ENCODE measurements around the gene SNAPIN. TPM values are rescaled to one million over a fixed set of nuclear protein-coding genes. Genes with fewer than 3 reads are reported as not detected.

Gene SNAPIN
- polyA plus RNA-seq, 1 of the 3 experiments (the other 2 are of a cell fraction): 57.6 TPM

DNA sequence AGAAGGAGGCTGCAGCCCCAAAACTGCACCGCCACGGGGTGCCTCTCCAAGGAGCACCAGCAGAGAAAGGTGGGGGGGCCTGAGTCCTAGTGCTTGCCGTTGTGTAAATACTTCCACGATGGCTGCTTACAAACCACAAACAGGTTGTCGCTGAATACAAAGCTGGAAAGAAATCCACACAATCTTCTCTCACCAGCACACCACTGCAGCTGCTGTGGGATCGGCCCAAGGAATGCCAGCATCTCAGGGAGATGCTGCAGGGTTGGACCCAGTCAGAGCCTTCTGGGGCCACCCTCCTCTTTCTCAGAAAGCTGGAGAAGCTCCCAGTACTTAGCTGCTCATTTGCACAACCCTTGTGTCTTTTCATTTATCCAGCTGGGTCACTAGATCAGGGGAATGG lies 39.3 kb upstream of the SNAPIN start:
- ChIA-PET POLR2A (interaction anchor here (1.3 kb wide), 1 partner anchor 15 kb away, joined by 3 read pairs; the partner anchor contains the start of gene CHTOP), CTCF (interaction anchor here (0.6 to 8.0 kb wide), 7 partner anchors 9 to 109 kb away, joined by 3 to 100 read pairs (median 4); partner anchors contain the start of genes S100A1 and S100A13)
- no peak for DNase-seq
- no peak for TF ChIP-seq TAF1 (IDR thresholded peaks at IDR 0.05; ENCODE audit: borderline replicate concordance, low read depth, low read length)
- TF ChIP-seq RAD21 (IDR thresholded peaks at IDR 0.05; ENCODE audit: low read length): no peak
- no peak for TF ChIP-seq TEAD4 (IDR thresholded peaks at IDR 0.05; ENCODE audit: borderline replicate concordance, insufficient read depth)
- no peak for TF ChIP-seq TCF12 (IDR thresholded peaks at IDR 0.05)
- Histone ChIP-seq H3K79me2 (ENCODE audit: insufficient read depth) (no peaks in the 10 kb centered on the region), H3K9me2 (no peaks in the 10 kb centered on the region), H4K20me1 (ENCODE audit: insufficient read depth) (no peaks in the 10 kb centered on the region), H3K4me2 (no peak overlapping the region), H3K36me3 (replicated peaks in 1 of 2; ENCODE audit: control insufficient read depth in 1 of 2, insufficient read depth in 2 of 2, low read length in 1 of 2) (no peaks in the 10 kb centered on the region), H3K4me1 (ENCODE audit: control insufficient read depth in 1 of 2, insufficient read depth in 2 of 2, low read depth in 1 of 2, low read length in 1 of 2) (peaks cover 0 to 4% of the 10 kb centered on the region in 2 experiments; a peak in 1 of 4 replicates), H2AFZ (ENCODE audit: low read depth) (no peak overlapping the region), H3K9me3 (no peaks in the 10 kb centered on the region), H3F3A (replicated peaks; ENCODE audit: insufficient read depth) (peaks cover 4% of the 10 kb centered on the region), H3K27ac (ENCODE audit: low read depth in 2 of 2, low read length in 1 of 2) (no peak overlapping the region), H3K27me3 (ENCODE audit: insufficient read depth) (no peaks in the 10 kb centered on the region), H3K9ac (no peak overlapping the region), H3K4me3 (ENCODE audit: low read depth in 2 of 2, low read length in 1 of 2) (no peak overlapping the region)
- 98% methylated on average over 5 of the region's 6 CpGs for WGBS (ENCODE audit: low lambda C conversion rate)

DNA sequence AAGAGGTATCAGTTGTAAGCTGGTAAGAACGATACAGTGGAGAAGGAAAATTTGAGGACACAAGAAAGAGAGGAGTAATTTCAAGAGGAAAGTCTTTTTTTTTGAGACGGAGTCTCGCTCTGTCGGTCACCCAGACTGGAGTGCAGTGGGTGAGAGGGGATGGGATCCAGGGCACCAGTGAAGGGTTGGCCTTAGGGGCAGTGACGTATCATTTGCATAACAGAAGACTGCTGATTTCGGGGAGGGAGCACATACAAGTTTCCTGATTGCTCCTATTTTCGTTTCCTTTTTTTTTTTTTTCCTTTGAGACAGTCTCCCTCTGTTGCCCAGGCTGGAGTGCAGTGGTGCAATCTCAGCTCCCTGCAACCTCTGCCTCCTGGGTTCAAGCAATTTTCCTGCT lies 35.4 kb upstream of the SNAPIN start:
- ChIA-PET POLR2A (interaction anchor here (0.6 kb wide), 2 partner anchors 14 to 33 kb away, joined by 3 read pairs; no protein-coding TSS in a partner anchor), CTCF (interaction anchor here (1.1 to 2.0 kb wide), 6 partner anchors 11 to 271 kb away, joined by 3 to 6 read pairs (median 4); partner anchors contain the start of gene CHTOP)
- H2AFZ ChIP-seq (ENCODE audit: low read depth): no peak overlapping the region
- DNase-seq: no peak
- H3K27me3 ChIP-seq (ENCODE audit: insufficient read depth): no peaks in the 10 kb centered on the region
- H3K27ac ChIP-seq (ENCODE audit: low read depth in 2 of 2, low read length in 1 of 2): no peak overlapping the region
- WGBS (ENCODE audit: low lambda C conversion rate): 87% methylated on average over 7 of the region's 7 CpGs
- peaks cover 10 to 11% of the 10 kb centered on the region in 2 experiments; a peak in 2 of 4 replicates for H3K4me1 ChIP-seq (ENCODE audit: control insufficient read depth in 1 of 2, insufficient read depth in 2 of 2, low read depth in 1 of 2, low read length in 1 of 2)
- H3K9me3 ChIP-seq: no peaks in the 10 kb centered on the region
- H3K9me2 ChIP-seq: no peaks in the 10 kb centered on the region
- no peaks in the 10 kb centered on the region for H4K20me1 ChIP-seq (ENCODE audit: insufficient read depth)
- no peak overlapping the region for H3K4me3 ChIP-seq (ENCODE audit: low read depth in 2 of 2, low read length in 1 of 2)
- H3K79me2 ChIP-seq (ENCODE audit: insufficient read depth): no peaks in the 10 kb centered on the region
- H3K9ac ChIP-seq: no peak overlapping the region
- H3K36me3 ChIP-seq (replicated peaks in 1 of 2; ENCODE audit: control insufficient read depth in 1 of 2, insufficient read depth in 2 of 2, low read length in 1 of 2): no peaks in the 10 kb centered on the region
- no peak overlapping the region for H3K4me2 ChIP-seq
- peaks cover 8% of the 10 kb centered on the region for H3F3A ChIP-seq (replicated peaks; ENCODE audit: insufficient read depth)
- no peak for TF ChIP-seq NFIC (IDR thresholded peaks at IDR 0.05; ENCODE audit: borderline replicate concordance)
- TF ChIP-seq RXRA (IDR thresholded peaks at IDR 0.05; ENCODE audit: borderline replicate concordance, low read depth): no peak

DNA sequence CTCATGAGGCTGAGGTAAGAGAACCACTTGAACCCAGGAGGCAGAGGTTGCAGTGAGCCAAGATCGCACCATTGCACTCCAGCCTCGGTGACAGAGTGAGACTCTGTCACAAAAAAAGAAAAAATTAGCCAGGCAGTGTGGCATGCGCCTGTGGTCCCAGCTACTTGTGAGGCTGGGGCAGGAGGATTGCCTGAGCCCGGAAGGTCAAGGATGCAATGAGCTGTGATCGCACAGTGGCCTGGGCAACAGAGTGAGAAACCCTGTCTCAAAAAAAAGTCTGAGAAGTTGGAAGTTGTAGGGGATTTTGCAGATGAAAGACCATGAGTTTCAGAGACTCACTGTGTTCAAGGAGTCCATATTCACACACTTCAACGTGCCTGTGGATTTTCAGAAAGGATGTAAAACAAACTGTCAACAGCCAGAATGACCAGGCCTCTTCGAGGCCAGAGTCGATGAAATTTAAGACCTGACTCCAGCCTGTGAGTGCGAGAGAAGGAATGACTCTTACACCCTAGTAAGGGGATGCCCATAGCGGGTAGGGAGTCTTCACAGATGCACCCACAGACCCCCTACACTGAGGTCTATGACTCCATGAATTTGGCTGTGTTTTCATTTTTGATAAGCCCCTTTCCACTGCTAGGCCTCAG lies 33.4 kb upstream of the SNAPIN start:
- no peaks in the 10 kb centered on the region for H3K27me3 ChIP-seq (ENCODE audit: insufficient read depth)
- CTCF ChIA-PET: interaction anchor here (8.3 kb wide), 1 partner anchor 9 kb away, joined by 62 read pairs; the partner anchor contains the start of genes S100A14 and S100A16
- H3K9me3 ChIP-seq: no peaks in the 10 kb centered on the region
- 88% methylated on average over 10 of the region's 10 CpGs for WGBS (ENCODE audit: low lambda C conversion rate)
- peaks cover 8% of the 10 kb centered on the region for H3F3A ChIP-seq (replicated peaks; ENCODE audit: insufficient read depth)
- no peak for TF ChIP-seq MEF2A (IDR thresholded peaks at IDR 0.05; ENCODE audit: borderline replicate concordance, low read depth)
- no peak for TF ChIP-seq USF2 (IDR thresholded peaks at IDR 0.05; ENCODE audit: borderline replicate concordance, low read depth, low read length)
- H3K36me3 ChIP-seq (replicated peaks in 1 of 2; ENCODE audit: control insufficient read depth in 1 of 2, insufficient read depth in 2 of 2, low read length in 1 of 2): no peaks in the 10 kb centered on the region
- H3K79me2 ChIP-seq (ENCODE audit: insufficient read depth): no peaks in the 10 kb centered on the region
- H4K20me1 ChIP-seq (ENCODE audit: insufficient read depth): no peaks in the 10 kb centered on the region
- H3K27ac ChIP-seq (ENCODE audit: low read depth in 2 of 2, low read length in 1 of 2): no peak overlapping the region
- peaks cover 10 to 11% of the 10 kb centered on the region in 2 experiments; a peak in 2 of 4 replicates for H3K4me1 ChIP-seq (ENCODE audit: control insufficient read depth in 1 of 2, insufficient read depth in 2 of 2, low read depth in 1 of 2, low read length in 1 of 2)
- DNase-seq: no peak
- no peak overlapping the region for H2AFZ ChIP-seq (ENCODE audit: low read depth)
- no peak overlapping the region for H3K9ac ChIP-seq
- no peak overlapping the region for H3K4me2 ChIP-seq
- no peak overlapping the region for H3K4me3 ChIP-seq (ENCODE audit: low read depth in 2 of 2, low read length in 1 of 2)
- H3K9me2 ChIP-seq: no peaks in the 10 kb centered on the region
- POLR2A ChIA-PET: no interaction called here
